MCF 10A (cell line): ENCODE results near the gene FOXD2. TPM values are rescaled to one million over a fixed set of nuclear protein-coding genes. Genes with fewer than 3 reads are reported as not detected.

Experiments
- BruUV-seq: library from RNA; stranded (reverse); fragments of 400-500 nt; replicated peaks from 2 replicates; lab custom pipeline; 2021; lab: Mats Ljungman, UMichigan
- CTCF ChIA-PET: fragments of 300-600 bp; sonication (Branson Sonifier 250); formaldehyde crosslinking; extraction: SDS; loops from one replicate; lab custom pipeline; 2021; ENCODE audit warnings: antibody characterized with exemption, inconsistent platforms; lab: Yijun Ruan, JAX
- POLR2A ChIA-PET: fragments of 300-600, 350-650 bp; sonication (Branson Sonifier 250); formaldehyde crosslinking; extraction: SDS; loops from one replicate; lab custom pipeline; 2020; ENCODE audit warnings: antibody characterized with exemption, inconsistent platforms; lab: Yijun Ruan, JAX
- DNase-seq: peaks from one replicate; pipeline ENCODE4 v3.0.0-alpha.2; 2018; ENCODE audit not compliant: unreplicated experiment
- H3K27ac Mint-ChIP-seq: one replicate; pipeline ENCODE4 v1.8.0; 2022; ENCODE audit warnings: mild to moderate bottlenecking, low read depth, mixed read lengths; ENCODE audit not compliant: unreplicated experiment
- H3K27me3 Mint-ChIP-seq: one replicate; pipeline ENCODE4 v1.8.0; 2022; ENCODE audit warnings: mixed read lengths; ENCODE audit not compliant: insufficient read depth, unreplicated experiment
- H3K36me3 Mint-ChIP-seq: one replicate; pipeline ENCODE4 v1.8.0; 2022; ENCODE audit warnings: mild to moderate bottlenecking, moderate library complexity, mixed read lengths; ENCODE audit not compliant: insufficient read depth, unreplicated experiment
- H3K4me1 Mint-ChIP-seq: one replicate; pipeline ENCODE4 v1.8.0; 2022; ENCODE audit warnings: mixed read lengths; ENCODE audit not compliant: insufficient read depth, unreplicated experiment
- H3K4me3 Mint-ChIP-seq: one replicate; pipeline ENCODE4 v1.8.0; 2022; ENCODE audit warnings: mild to moderate bottlenecking, moderate library complexity, mixed read lengths; ENCODE audit not compliant: unreplicated experiment
- H3K9me3 Mint-ChIP-seq: one replicate; pipeline ENCODE4 v1.8.0; 2022; ENCODE audit warnings: mixed read lengths; ENCODE audit not compliant: unreplicated experiment
- intact Hi-C: fragments of 100-400 bp; cut with micrococcal nuclease; formaldehyde crosslinking; loops from 2 replicates; pipeline ENCODE4 v1.14.1; 2022
- total RNA-seq: library from RNA; stranded (reverse); gene quantifications from 2 replicates; pipeline ENCODE4 v1.2.3, GENCODE V29; 2022
- TF ChIP-seq, protein P1 (sequence below): fragments of 200-600 bp; IDR thresholded peaks from one replicate; pipeline ENCODE4 v1.8.0; 2022; ENCODE audit warnings: antibody characterized with exemption, mild to moderate bottlenecking; ENCODE audit not compliant: unreplicated experiment

Gene FOXD2
- total RNA-seq, 1 experiment from 2014 or later, result 0.44 TPM

DNA sequence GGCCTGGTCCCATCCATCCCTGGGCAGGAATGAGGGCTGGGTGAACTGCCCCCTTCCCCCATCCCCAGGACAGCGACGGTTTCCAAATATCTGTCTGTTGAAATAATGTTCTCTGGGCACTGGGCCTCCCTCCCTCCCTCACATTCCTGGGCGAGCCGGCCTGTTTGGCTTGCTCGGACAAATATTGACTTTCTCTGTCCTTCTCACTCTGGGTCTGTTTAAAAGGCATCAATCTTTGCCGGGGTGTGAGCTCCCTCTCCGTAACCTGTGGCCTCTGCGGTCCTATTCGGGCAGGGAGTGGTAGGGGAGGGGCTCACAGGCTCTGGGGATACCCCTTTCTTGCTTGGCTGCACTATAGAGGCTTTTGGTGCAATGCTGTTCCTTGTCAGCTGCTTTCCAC, 40.2 kb downstream of the FOXD2 start:
- Mint-ChIP-seq H3K4me3 (peak overlapping the region; percentile 38), H3K27me3 (no peaks in the 10 kb centered on the region), H3K27ac (peak overlapping the region; percentile 73), H3K36me3 (peaks cover 6% of the 10 kb centered on the region), H3K4me1 (peaks cover 37% of the 10 kb centered on the region), H3K9me3 (no peaks in the 10 kb centered on the region)
- POLR2A ChIA-PET, result interaction anchor here (0.7 to 3.6 kb wide), 5 partner anchors 23 to 144 kb away, joined by 3 to 10 read pairs (median 6); partner anchors contain the start of genes CMPK1 and FOXD2
- TF ChIP-seq, protein P1, sequence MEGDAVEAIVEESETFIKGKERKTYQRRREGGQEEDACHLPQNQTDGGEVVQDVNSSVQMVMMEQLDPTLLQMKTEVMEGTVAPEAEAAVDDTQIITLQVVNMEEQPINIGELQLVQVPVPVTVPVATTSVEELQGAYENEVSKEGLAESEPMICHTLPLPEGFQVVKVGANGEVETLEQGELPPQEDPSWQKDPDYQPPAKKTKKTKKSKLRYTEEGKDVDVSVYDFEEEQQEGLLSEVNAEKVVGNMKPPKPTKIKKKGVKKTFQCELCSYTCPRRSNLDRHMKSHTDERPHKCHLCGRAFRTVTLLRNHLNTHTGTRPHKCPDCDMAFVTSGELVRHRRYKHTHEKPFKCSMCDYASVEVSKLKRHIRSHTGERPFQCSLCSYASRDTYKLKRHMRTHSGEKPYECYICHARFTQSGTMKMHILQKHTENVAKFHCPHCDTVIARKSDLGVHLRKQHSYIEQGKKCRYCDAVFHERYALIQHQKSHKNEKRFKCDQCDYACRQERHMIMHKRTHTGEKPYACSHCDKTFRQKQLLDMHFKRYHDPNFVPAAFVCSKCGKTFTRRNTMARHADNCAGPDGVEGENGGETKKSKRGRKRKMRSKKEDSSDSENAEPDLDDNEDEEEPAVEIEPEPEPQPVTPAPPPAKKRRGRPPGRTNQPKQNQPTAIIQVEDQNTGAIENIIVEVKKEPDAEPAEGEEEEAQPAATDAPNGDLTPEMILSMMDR, result no peak
- BruUV-seq, result no TSS peak
- intact Hi-C loops, result no loop called here
- DNase-seq, result peak; percentile 42
- CTCF ChIA-PET, result interaction anchor here (0.5 to 5.4 kb wide), 7 partner anchors 11 to 608 kb away, joined by 3 to 50 read pairs (median 4); partner anchors contain the start of gene FOXD2

DNA sequence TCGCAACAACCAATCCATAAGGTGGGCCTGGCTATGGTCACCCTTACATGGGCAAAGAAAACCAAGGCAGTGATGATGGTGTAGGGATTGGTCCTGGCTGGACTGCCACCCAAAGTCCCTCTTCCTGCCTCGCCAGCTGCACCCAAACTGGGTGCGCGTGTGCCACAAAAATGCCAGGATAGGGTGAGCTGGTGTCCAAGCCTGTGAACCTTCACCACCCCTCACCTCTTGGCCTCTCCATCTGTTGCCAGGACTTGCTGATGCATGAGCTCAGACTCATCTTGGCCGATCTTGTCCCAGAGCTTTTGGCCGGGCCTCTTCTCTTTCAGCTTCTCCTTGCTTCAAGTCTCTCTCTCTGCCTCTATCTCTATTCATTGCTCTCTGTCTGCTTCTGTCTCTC, 41.8 kb downstream of the FOXD2 start:
- H3K36me3 Mint-ChIP-seq, result peaks cover 6% of the 10 kb centered on the region
- H3K27me3 Mint-ChIP-seq, result no peaks in the 10 kb centered on the region
- peak overlapping the region; percentile 73 for H3K27ac Mint-ChIP-seq
- peaks cover 32% of the 10 kb centered on the region for H3K4me1 Mint-ChIP-seq
- POLR2A ChIA-PET, result interaction anchor here (0.9 to 1.0 kb wide), 2 partner anchors 82 to 249 kb away, joined by 3 read pairs; no protein-coding TSS in a partner anchor
- CTCF ChIA-PET, result interaction anchor here (0.6 to 2.5 kb wide), 4 partner anchors 11 to 652 kb away, joined by 3 to 8 read pairs (median 5); partner anchors contain the start of gene FOXD2
- intact Hi-C loops, result no loop called here
- H3K4me3 Mint-ChIP-seq, result no peak overlapping the region
- TF ChIP-seq, protein P1, result no peak
- no TSS peak for BruUV-seq
- no peaks in the 10 kb centered on the region for H3K9me3 Mint-ChIP-seq
- DNase-seq, result no peak

DNA sequence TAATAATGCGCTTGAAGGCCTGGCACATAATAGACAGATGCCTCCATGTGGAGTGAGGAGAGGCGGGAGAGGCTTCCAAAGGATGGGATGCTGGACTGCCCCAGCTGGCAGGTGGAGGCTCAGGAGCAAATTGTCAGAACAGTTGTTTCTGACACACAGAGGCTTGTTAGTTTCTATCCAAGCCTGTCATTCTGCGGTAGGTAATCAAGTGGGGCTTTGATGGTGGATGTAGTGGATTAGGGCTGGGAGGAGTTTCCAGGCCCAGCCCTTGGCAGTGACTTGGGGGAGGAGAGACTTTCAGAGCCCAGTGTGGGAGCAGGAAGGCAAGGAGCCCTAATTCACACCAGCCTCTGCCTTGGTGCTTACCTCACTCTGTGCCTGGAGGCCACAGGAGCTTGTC, 44.1 kb downstream of the FOXD2 start:
- Mint-ChIP-seq H3K9me3 (no peaks in the 10 kb centered on the region), H3K4me3 (no peak overlapping the region)

DNA sequence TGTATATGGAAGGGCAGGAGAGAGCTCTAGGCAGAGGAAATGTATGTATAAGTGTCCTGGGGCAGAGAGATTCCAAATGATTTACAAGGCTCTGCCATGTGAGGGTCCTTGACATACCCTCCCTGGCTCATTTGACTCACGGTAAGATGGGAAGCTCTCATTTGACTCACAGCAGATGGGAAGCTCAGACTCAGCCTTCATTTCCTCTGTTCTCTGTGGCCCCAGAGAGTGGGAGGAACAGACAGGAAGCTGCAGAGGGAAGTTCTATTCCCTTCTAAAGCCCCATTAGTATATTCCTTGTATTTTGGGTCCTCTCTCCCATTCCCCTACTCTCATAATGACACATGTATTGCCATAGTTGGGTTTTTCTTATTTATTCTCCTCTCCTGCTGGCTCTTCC, 44.9 kb downstream of the FOXD2 start:
- intact Hi-C loops, result no loop called here
- ChIA-PET CTCF (interaction anchor here (0.6 kb wide), 2 partner anchors 45 to 81 kb away, joined by 3 read pairs; no protein-coding TSS in a partner anchor), POLR2A (interaction anchor here (0.6 kb wide), 2 partner anchors 18 to 86 kb away, joined by 3 read pairs; no protein-coding TSS in a partner anchor)
- peaks cover 6% of the 10 kb centered on the region for H3K36me3 Mint-ChIP-seq
- no peaks in the 10 kb centered on the region for H3K27me3 Mint-ChIP-seq
- H3K4me3 Mint-ChIP-seq, result no peak overlapping the region
- BruUV-seq, result no TSS peak
- TF ChIP-seq, protein P1, result no peak
- H3K27ac Mint-ChIP-seq, result no peak overlapping the region
- no peak for DNase-seq
- H3K4me1 Mint-ChIP-seq, result peaks cover 24% of the 10 kb centered on the region
- no peaks in the 10 kb centered on the region for H3K9me3 Mint-ChIP-seq

More for the DNA sequence above, 44.1 kb downstream of the FOXD2 start:
- intact Hi-C loops, result no loop called here
- no TSS peak for BruUV-seq
- TF ChIP-seq, protein P1, result no peak
- Mint-ChIP-seq H3K36me3 (peaks cover 6% of the 10 kb centered on the region), H3K27ac (no peak overlapping the region), H3K4me1 (peaks cover 32% of the 10 kb centered on the region), H3K27me3 (no peaks in the 10 kb centered on the region)
- no peak for DNase-seq
- CTCF ChIA-PET, result interaction anchor here (0.6 to 2.5 kb wide), 3 partner anchors 44 to 517 kb away, joined by 3 to 7 read pairs (median 3); partner anchors contain the start of gene FOXD2
- POLR2A ChIA-PET, result interaction anchor here (0.6 to 0.7 kb wide), 2 partner anchors 19 to 21 kb away, joined by 3 read pairs; no protein-coding TSS in a partner anchor
